K562 (cell line): ENCODE data around the gene WDPCP. TPM values are rescaled to one million over a fixed set of nuclear protein-coding genes. Genes with fewer than 3 reads are reported as not detected.

Experiments used
- ATAC-seq: fragments of 200-7000 bp; cut with Tn5 transposase; 3 replicates; pipeline ENCODE4 v1.9.1; 2020; ENCODE audit warnings: moderate library complexity
- BruUV-seq: library from RNA; stranded (reverse); fragments of 400-500 nt; replicated peaks from 2 replicates; lab custom pipeline; 2021; lab: Mats Ljungman, UMichigan
- CTCF ChIA-PET: fragments of 300-600 bp; formaldehyde crosslinking; extraction: SDS; loops from one replicate; lab custom pipeline; 2021; ENCODE audit warnings: low intra/inter-chr PET ratio; lab: Yijun Ruan, JAX
- POLR2A ChIA-PET: fragments of 300-600, 350-650 bp; sonication (Branson Sonifier 250); formaldehyde crosslinking; extraction: SDS; loops from one replicate; lab custom pipeline; 2021; ENCODE audit warnings: antibody characterized with exemption, inconsistent platforms; lab: Yijun Ruan, JAX
- DNase-seq, 4 experiments: peaks; one replicate each; pipeline versions ENCODE4 v3.0.0 to v3.0.0-alpha.2; 2011 to 2018; ENCODE audit warnings: low spot score in 3 of 4, mixed read lengths in 3 of 4; ENCODE audit errors: extremely low read depth in 1 of 4
- FAIRE-seq: peaks from 2 replicates; lab custom pipeline; 2011; peaks lifted over from hg19 to GRCh38; lab: Jason Lieb, UNC
- H2AFZ ChIP-seq: 2 replicates; pipeline ENCODE4 v1.6.0; 2011; ENCODE audit warnings: low read depth, low read length, control low read depth, inconsistent platforms
- H3K27ac ChIP-seq: fragments of 200-600 bp; 3 replicates; pipeline ENCODE4 v1.8.0; 2011; ENCODE audit warnings: low read depth, mild to moderate bottlenecking, control low read depth, inconsistent platforms, low read length, moderate library complexity, mixed read lengths; ENCODE audit errors: extremely low read depth
- H3K27me3 ChIP-seq, 2 experiments: fragments of 300-600 bp in 1 of 2; 2 replicates in 1 of 2; 3 replicates in 1 of 2; pipeline versions ENCODE4 v1.6.0 to v1.8.0; 2011; ENCODE audit warnings: inconsistent platforms in 2 of 2, low read length in 2 of 2, mild to moderate bottlenecking in 1 of 2, mixed read lengths in 1 of 2, moderate library complexity in 1 of 2; ENCODE audit not compliant: control insufficient read depth in 2 of 2, insufficient read depth in 2 of 2
- H3K36me3 ChIP-seq: fragments of 300-600 bp; 3 replicates; pipeline ENCODE4 v1.8.0; 2011; ENCODE audit warnings: mild to moderate bottlenecking, low read length, inconsistent platforms; ENCODE audit not compliant: control insufficient read depth, insufficient read depth
- H3K4me1 ChIP-seq, 2 experiments: fragments of 200-600 bp in 1 of 2; replicated peaks in 1 of 2; 2 replicates in 1 of 2; 3 replicates in 1 of 2; pipeline versions ENCODE4 v1.5.1 to v1.8.0; 2011; ENCODE audit warnings: inconsistent platforms in 2 of 2, low read length in 2 of 2, mild to moderate bottlenecking in 1 of 2, mixed read lengths in 1 of 2, moderate library complexity in 1 of 2; ENCODE audit not compliant: control insufficient read depth in 2 of 2, insufficient read depth in 2 of 2
- H3K4me2 ChIP-seq: 2 replicates; pipeline ENCODE4 v1.6.1; 2011; ENCODE audit warnings: low read length, control low read depth, inconsistent platforms, mixed read lengths; ENCODE audit not compliant: insufficient read depth
- H3K4me3 ChIP-seq: fragments of 200-600 bp; sonication (generic), shearing (Covaris generic); 2 replicates; pipeline ENCODE4 v1.5.1; 2016; ENCODE audit warnings: control low read depth, inconsistent platforms
- H3K79me2 ChIP-seq: fragments of 200-600 bp; 3 replicates; pipeline ENCODE4 v1.8.0; 2011; ENCODE audit warnings: low read length, inconsistent platforms; ENCODE audit not compliant: control insufficient read depth, insufficient read depth
- H3K9ac ChIP-seq, 2 experiments: 2 replicates each; pipeline versions ENCODE4 v1.6.0 to v1.6.1; 2011; ENCODE audit warnings: low read depth in 2 of 2, low read length in 2 of 2, control low read depth in 1 of 2, inconsistent platforms in 1 of 2, mild to moderate bottlenecking in 1 of 2, mixed read lengths in 1 of 2; ENCODE audit not compliant: insufficient read depth in 1 of 2
- H3K9me1 ChIP-seq: one replicate; pipeline ENCODE4 v1.6.0; 2011; ENCODE audit warnings: inconsistent platforms, mild to moderate bottlenecking, low read length, moderate library complexity; ENCODE audit not compliant: control insufficient read depth, insufficient read depth
- H3K9me3 ChIP-seq: replicated peaks from 2 replicates; pipeline ENCODE4 v1.5.1; 2011; ENCODE audit warnings: low read depth, low read length, inconsistent platforms; ENCODE audit not compliant: control insufficient read depth, insufficient read depth
- H4K20me1 ChIP-seq: replicated peaks from 2 replicates; pipeline ENCODE4 v1.6.1; 2011; ENCODE audit warnings: low read length, inconsistent platforms, mixed read lengths; ENCODE audit not compliant: control insufficient read depth, insufficient read depth
- CREM ChIP-seq: IDR thresholded peaks from 2 replicates; pipeline ENCODE4 v1.6.1; 2014; ENCODE audit warnings: antibody characterized with exemption, low read depth
- ESRRA ChIP-seq: fragments of 450-650 bp; IDR thresholded peaks from 2 replicates; pipeline ENCODE4 v1.6.1; 2014; ENCODE audit warnings: low read depth, mild to moderate bottlenecking, moderate library complexity, borderline replicate concordance
- FOSL1 ChIP-seq: fragments of 200-800 bp; sonication (Bioruptor generic); conservative IDR thresholded peaks from 2 replicates; pipeline ENCODE4 v1.6.1; 2016; ENCODE audit warnings: missing genetic modification characterization, missing compliant biosample characterization
- GATA2 ChIP-seq: sonication (generic); formaldehyde crosslinking; IDR thresholded peaks from 2 replicates; pipeline ENCODE4 v1.4.0; 2020; ENCODE audit warnings: mild to moderate bottlenecking, missing genetic modification reagents
- KAT7 ChIP-seq: sonication (generic); formaldehyde crosslinking; IDR thresholded peaks from 2 replicates; pipeline ENCODE4 v1.8.0; 2022; ENCODE audit warnings: missing genetic modification reagents, mild to moderate bottlenecking, borderline replicate concordance
- KDM1A ChIP-seq, 2 experiments: fragments of 450-650 bp; IDR thresholded peaks; 2 replicates each; pipeline ENCODE4 v1.6.1; 2016; ENCODE audit warnings: mild to moderate bottlenecking in 2 of 2
- MAZ ChIP-seq, 2 experiments: fragments of 450-650 bp in 1 of 2; sonication (generic) in 1 of 2; formaldehyde crosslinking; IDR thresholded peaks in 1 of 2; conservative IDR thresholded peaks in 1 of 2; 2 replicates each; pipeline versions ENCODE4 v1.4.0 to v1.5.0; 2020; ENCODE audit warnings: mild to moderate bottlenecking in 1 of 2, missing genetic modification reagents in 1 of 2
- NELFE ChIP-seq: IDR thresholded peaks from 2 replicates; pipeline ENCODE4 v1.6.1; 2011; ENCODE audit warnings: mild to moderate bottlenecking; ENCODE audit not compliant: insufficient read depth, insufficient read length
- RBBP5 ChIP-seq: fragments of 200-600 bp; sonication (generic); IDR thresholded peaks from 2 replicates; pipeline ENCODE4 v1.6.1; 2012; ENCODE audit warnings: borderline replicate concordance, mild to moderate bottlenecking, low read length, control low read depth, inconsistent platforms; ENCODE audit not compliant: insufficient read depth, poor library complexity, severe bottlenecking
- TBP ChIP-seq: optimal IDR thresholded peaks from 2 replicates; pipeline ENCODE3; 2011; ENCODE audit warnings: low read depth, low read length, improper control_type of control experiment
- ZNF121 ChIP-seq: sonication (generic); formaldehyde crosslinking; conservative IDR thresholded peaks from 2 replicates; pipeline ENCODE4 v1.8.0; 2022; ENCODE audit warnings: missing genetic modification reagents
- WGBS: fragments of 100-300 bp; shearing (Covaris generic); methylation state at CpG from one replicate; pipeline ENCODE4 v1.1.6; 2016; ENCODE audit warnings: low coverage, mixed read lengths; ENCODE audit not compliant: insufficient coverage; ENCODE audit errors: missing lambda C conversion rate; 5-methylcytosine and 5-hydroxymethylcytosine counted together
- in situ Hi-C: fragments of 300-500 bp; cut with MboI; formaldehyde crosslinking; loops from 4 replicates; pipeline ENCODE4 v1.15.0; 2018; ENCODE audit warnings: inconsistent platforms, mixed read lengths
- intact Hi-C: fragments of 100-400 bp; cut with micrococcal nuclease; formaldehyde crosslinking; loops from 2 replicates; pipeline ENCODE4 v1.14.2; 2022
- polyA plus RNA-seq, 8 experiments: library from polyadenylated mRNA; depleted of rRNA in 4 of 8; stranded (reverse) in 5 of 8; unstranded in 3 of 8; fragments of >200 nt; fragmentation: Nextera tagmentation in 2 of 8; fragmentation: Illumina TruSeq in 1 of 8; extraction: Ambion mirVana in 2 of 8; extraction: Trizol in 1 of 8; gene quantifications; 2 replicates each; pipeline versions ENCODE4 v1.2.1 to v1.2.3, GENCODE V29; 2011 to 2014; ENCODE audit warnings: inconsistent platforms in 1 of 8, missing spikeins in 1 of 8
- total RNA-seq, 7 experiments: library from RNA; depleted of rRNA in 6 of 7; stranded (reverse); fragments of >200 nt in 6 of 7; fragmentation: Illumina TruSeq in 2 of 7; extraction: Trizol in 2 of 7; gene quantifications; 2 replicates each; pipeline versions ENCODE4 v1.2.1 to v1.2.3, GENCODE V29; 2011 to 2021; ENCODE audit warnings: low replicate concordance in 1 of 7
- TF ChIP-seq, protein P1 (sequence below), 2 experiments: fragments of 450-650 bp; IDR thresholded peaks; 2 replicates each; pipeline ENCODE4 v1.6.1; 2018; ENCODE audit warnings: mild to moderate bottlenecking in 2 of 2, low read depth in 1 of 2; ENCODE audit not compliant: partially characterized antibody in 2 of 2

WDPCP gene
- total and polyA plus RNA-seq, 9 of the 15 experiments (the other 6 are each of a cell fraction or from before 2014, with no cell fraction given), result 1.4 to 6.4 (median 5.5) TPM

- Histone ChIP-seq H3K27me3 (no peaks in the 10 kb centered on the region), H3K4me2 (peak overlapping the region; percentile 97), H2AFZ (peak overlapping the region; percentile 95), H3K9me3 (no peaks in the 10 kb centered on the region), H3K4me1 (peaks cover 0 to 14% of the 10 kb centered on the region in 2 experiments; a peak in 3 of 5 replicates), H4K20me1 (no peaks in the 10 kb centered on the region), H3K4me3 (peak overlapping the region; percentile 96), H3K9me1 (no peaks in the 10 kb centered on the region), H3K27ac (peak overlapping the region; percentile 90), H3K36me3 (peaks cover 27% of the 10 kb centered on the region), H3K9ac (peak overlapping the region; percentile 88 to 94), H3K79me2 (peaks cover 70% of the 10 kb centered on the region)
- FAIRE-seq (no peak), ATAC-seq (peak; percentile 51), DNase-seq (peak; percentile 18 to 49 (median 24))
- ChIA-PET POLR2A (interaction anchor here (0.6 to 2.7 kb wide), 11 partner anchors 10 to 858 kb away, joined by 3 to 17 read pairs (median 4); no protein-coding TSS in a partner anchor), CTCF (no interaction called here)
- in situ Hi-C loops (no loop called here), intact Hi-C loops (loop anchor here (10.0 kb wide), 1 partner anchor 255 kb away; the partner anchor contains the start of gene UGP2)
- under 1% methylated on average over 26 of the region's 26 CpGs for WGBS
- BruUV-seq, result TSS peak; percentile 69
- TF ChIP-seq NELFE, result no peak
- TF ChIP-seq ZNF121, result no peak
- TF ChIP-seq, protein P1, sequence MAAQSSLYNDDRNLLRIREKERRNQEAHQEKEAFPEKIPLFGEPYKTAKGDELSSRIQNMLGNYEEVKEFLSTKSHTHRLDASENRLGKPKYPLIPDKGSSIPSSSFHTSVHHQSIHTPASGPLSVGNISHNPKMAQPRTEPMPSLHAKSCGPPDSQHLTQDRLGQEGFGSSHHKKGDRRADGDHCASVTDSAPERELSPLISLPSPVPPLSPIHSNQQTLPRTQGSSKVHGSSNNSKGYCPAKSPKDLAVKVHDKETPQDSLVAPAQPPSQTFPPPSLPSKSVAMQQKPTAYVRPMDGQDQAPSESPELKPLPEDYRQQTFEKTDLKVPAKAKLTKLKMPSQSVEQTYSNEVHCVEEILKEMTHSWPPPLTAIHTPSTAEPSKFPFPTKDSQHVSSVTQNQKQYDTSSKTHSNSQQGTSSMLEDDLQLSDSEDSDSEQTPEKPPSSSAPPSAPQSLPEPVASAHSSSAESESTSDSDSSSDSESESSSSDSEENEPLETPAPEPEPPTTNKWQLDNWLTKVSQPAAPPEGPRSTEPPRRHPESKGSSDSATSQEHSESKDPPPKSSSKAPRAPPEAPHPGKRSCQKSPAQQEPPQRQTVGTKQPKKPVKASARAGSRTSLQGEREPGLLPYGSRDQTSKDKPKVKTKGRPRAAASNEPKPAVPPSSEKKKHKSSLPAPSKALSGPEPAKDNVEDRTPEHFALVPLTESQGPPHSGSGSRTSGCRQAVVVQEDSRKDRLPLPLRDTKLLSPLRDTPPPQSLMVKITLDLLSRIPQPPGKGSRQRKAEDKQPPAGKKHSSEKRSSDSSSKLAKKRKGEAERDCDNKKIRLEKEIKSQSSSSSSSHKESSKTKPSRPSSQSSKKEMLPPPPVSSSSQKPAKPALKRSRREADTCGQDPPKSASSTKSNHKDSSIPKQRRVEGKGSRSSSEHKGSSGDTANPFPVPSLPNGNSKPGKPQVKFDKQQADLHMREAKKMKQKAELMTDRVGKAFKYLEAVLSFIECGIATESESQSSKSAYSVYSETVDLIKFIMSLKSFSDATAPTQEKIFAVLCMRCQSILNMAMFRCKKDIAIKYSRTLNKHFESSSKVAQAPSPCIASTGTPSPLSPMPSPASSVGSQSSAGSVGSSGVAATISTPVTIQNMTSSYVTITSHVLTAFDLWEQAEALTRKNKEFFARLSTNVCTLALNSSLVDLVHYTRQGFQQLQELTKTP (IDR thresholded peaks at IDR 0.05; ENCODE audit: low read depth in 1 of 2, partially characterized antibody in 2 of 2), result peak in 1 of 2 experiments; percentile 49
- peak; percentile 72 for TF ChIP-seq CREM
- TF ChIP-seq KAT7 (CRISPR knock-in tag), result 0 out of 2 replicates have a peak, but pooled peaks have one; percentile 5
- TF ChIP-seq MAZ (CRISPR knock-in tag; conservative IDR thresholded peaks at IDR 0.05 in 1 of 2, IDR thresholded peaks at IDR 0.05 in 1 of 2), result 0 out of 4 replicates have a peak, but pooled peaks of 1 of the 2 experiments have one; percentile 1
- TF ChIP-seq KDM1A (IDR thresholded peaks at IDR 0.05), result peak in 1 of 2 experiments; percentile 59; a peak in 1 of 4 replicates
- 0 out of 2 replicates have a peak, but pooled peaks have one; percentile 1 for TF ChIP-seq FOSL1
- TF ChIP-seq TBP, result peak; percentile 11
- TF ChIP-seq GATA2 (CRISPR knock-in tag), result peak; percentile 69
- 0 out of 2 replicates have a peak, but pooled peaks have one; percentile 6 for TF ChIP-seq ESRRA
- peak; percentile 5 for TF ChIP-seq RBBP5
Measured at GRCh38 chr2:63589148-63589958, 1.1 kb upstream of the WDPCP start.
